Naive thymus-derived CD8-positive, alpha-beta T cell (primary cell): ENCODE data around the gene CNIH3. TPM values are rescaled to one million over a fixed set of nuclear protein-coding genes. Genes with fewer than 3 reads are reported as not detected.
"Not testable (repeated sequence)": the region's sequence is repeated elsewhere in the genome, so short reads cannot be mapped to it uniquely, and the experiment has no call there.

Experiments used
- ATAC-seq, 2 donors: fragments of 150-1000 bp; cut with Tn5 transposase in 1 of 2; sonication (Bioruptor Pico), chemical (Tn5 transposase) in 1 of 2; 1 replicate in 1 of 2; 2 replicates in 1 of 2; pipeline ENCODE4 v1.10.0; 2021; ENCODE audit warnings: mild to moderate bottlenecking in 2 of 2, moderate library complexity in 2 of 2
- POLR2A ChIA-PET: fragments of 350-600 bp; sonication (Branson Sonifier 250); formaldehyde crosslinking; loops from one replicate; lab custom pipeline; 2021; ENCODE audit warnings: antibody characterized with exemption; lab: Charles Lee
- DNase-seq, 10 donors: peaks; one replicate each; pipeline versions ENCODE4 v3.0.0 to v3.0.0-alpha.2; 2020 to 2022
- H3K27ac Mint-ChIP-seq, 10 donors: one replicate each; pipeline ENCODE4 v1.8.0; 2020 to 2022; ENCODE audit warnings: mild to moderate bottlenecking in 10 of 10, mixed read lengths in 10 of 10, moderate library complexity in 4 of 10, inconsistent platforms in 1 of 10
- H3K27me3 Mint-ChIP-seq, 5 donors: one replicate each; pipeline ENCODE4 v1.8.0; 2021 to 2022; ENCODE audit warnings: mixed read lengths in 5 of 5
- H3K36me3 Mint-ChIP-seq, 3 donors: one replicate each; pipeline ENCODE4 v1.8.0; 2020 to 2022; ENCODE audit warnings: mixed read lengths in 3 of 3, mild to moderate bottlenecking in 2 of 3, inconsistent platforms in 1 of 3
- H3K4me1 Mint-ChIP-seq, 4 donors: one replicate each; pipeline ENCODE4 v1.8.0; 2021 to 2022; ENCODE audit warnings: mixed read lengths in 4 of 4
- H3K4me3 Mint-ChIP-seq, 10 donors: one replicate each; pipeline ENCODE4 v1.8.0; 2020 to 2022; ENCODE audit warnings: mild to moderate bottlenecking in 10 of 10, mixed read lengths in 10 of 10, moderate library complexity in 6 of 10, inconsistent platforms in 1 of 10
- H3K9me3 Mint-ChIP-seq, 9 donors: one replicate each; pipeline ENCODE4 v1.8.0; 2020 to 2022; ENCODE audit warnings: mixed read lengths in 9 of 9, mild to moderate bottlenecking in 3 of 9, inconsistent platforms in 1 of 9, moderate library complexity in 1 of 9
- polyA plus RNA-seq, 3 donors: library from polyadenylated mRNA; unstranded; fragments of 300-500 nt; fragmentation: Illumina TruSeq; gene quantifications; one replicate each; pipeline ENCODE4 v1.2.3, GENCODE V29; 2021
- total RNA-seq, 8 experiments: library from RNA in 2 of 8; stranded (reverse) in 2 of 8; gene quantifications; one replicate each; pipeline ENCODE4 v1.2.3 and lab custom pipeline; 2021 to 2026

Gene CNIH3
- total RNA-seq (1 to 10 TPM; 2.8 to 3.6 TPM), polyA plus RNA-seq (1 to 10 TPM in 2 of 3 donors, under 1 TPM in 1; 0.98 to 1.5 (median 1.1) TPM), total RNA-seq (lab: John Stamatoyannopoulos, UW) (0.50 to 2.4 (median 1.6) reads per million in 6 experiments)

GRCh38 chr1:224615861-224616755, at the start of gene CNIH3:
CNIH3 (plus strand) TSS chr1:224616317; CDS start chr1:224617175, 858 bp downstream.
- Mint-ChIP-seq H3K36me3 (no peaks in the 10 kb centered on the region), H3K27me3 (peaks cover 23 to 55% (median 44%) of the 10 kb centered on the region in 5 donors), H3K4me1 (peaks cover 15 to 30% (median 24%) of the 10 kb centered on the region in 4 donors), H3K27ac (peak within 1 kb of the TSS in 2 of 10 donors; percentile 20 to 26), H3K9me3 (peaks cover 0 to 2% (median 0%) of the 10 kb centered on the region in 9 donors), H3K4me3 (peak within 1 kb of the TSS; percentile 62 to 90 (median 73))
- peak; percentile 63 to 67 for ATAC-seq
- POLR2A ChIA-PET, result no interaction called here
- peak in 4 of 10 donors; percentile 20 to 43 (median 26) for DNase-seq

- H3K27me3 Mint-ChIP-seq, ATAC-seq, POLR2A ChIA-PET, H3K27ac Mint-ChIP-seq, DNase-seq, H3K9me3 Mint-ChIP-seq, H3K4me3 Mint-ChIP-seq, H3K4me1 Mint-ChIP-seq, H3K36me3 Mint-ChIP-seq: not testable (repeated sequence)
Observed at GRCh38 chr1:224566492-224566891, 49.6 kb upstream of the CNIH3 start.

GRCh38 chr1:224569276-224569675, 46.8 kb upstream of the CNIH3 start:
- Mint-ChIP-seq H3K36me3 (peaks cover 0 to 9% (median 0%) of the 10 kb centered on the region in 3 donors), H3K27ac (no peak overlapping the region), H3K9me3 (peaks cover 0 to 3% (median 0%) of the 10 kb centered on the region in 9 donors), H3K4me3 (no peak overlapping the region), H3K27me3 (peaks cover 0 to 3% (median 3%) of the 10 kb centered on the region in 5 donors), H3K4me1 (no peaks in the 10 kb centered on the region)
- ATAC-seq (no peak), DNase-seq (no peak)
- POLR2A ChIA-PET, result no interaction called here

- H3K9me3 Mint-ChIP-seq, result peaks cover 3 to 15% (median 8%) of the 10 kb centered on the region in 9 donors
- ATAC-seq, POLR2A ChIA-PET, H3K27ac Mint-ChIP-seq, H3K4me1 Mint-ChIP-seq, H3K27me3 Mint-ChIP-seq, H3K4me3 Mint-ChIP-seq, DNase-seq: not testable (repeated sequence)
- peaks cover 0 to 20% (median 16%) of the 10 kb centered on the region in 3 donors for H3K36me3 Mint-ChIP-seq
Observed at GRCh38 chr1:224571975-224572374, 44.1 kb upstream of the CNIH3 start.

GRCh38 chr1:224579526-224579925, 36.6 kb upstream of the CNIH3 start:
- Mint-ChIP-seq H3K4me1 (no peaks in the 10 kb centered on the region), H3K27me3 (peaks cover 0 to 7% (median 3%) of the 10 kb centered on the region in 5 donors), H3K27ac (no peak overlapping the region), H3K4me3 (no peak overlapping the region), H3K9me3 (peaks cover 9 to 29% (median 15%) of the 10 kb centered on the region in 9 donors), H3K36me3 (peaks cover 0 to 24% (median 20%) of the 10 kb centered on the region in 3 donors)
- ATAC-seq (no peak), DNase-seq (no peak)
- POLR2A ChIA-PET, result no interaction called here

- Mint-ChIP-seq H3K27ac (no peak overlapping the region), H3K36me3 (peaks cover 0 to 24% (median 22%) of the 10 kb centered on the region in 3 donors), H3K27me3 (peaks cover 0 to 7% (median 3%) of the 10 kb centered on the region in 5 donors), H3K4me1 (no peaks in the 10 kb centered on the region), H3K9me3 (peaks cover 9 to 29% (median 15%) of the 10 kb centered on the region in 9 donors), H3K4me3 (no peak overlapping the region)
- DNase-seq (no peak), ATAC-seq (no peak)
- POLR2A ChIA-PET, result no interaction called here
Observed at GRCh38 chr1:224580006-224580405, 36.1 kb upstream of the CNIH3 start.

- Mint-ChIP-seq H3K4me3 (no peak overlapping the region), H3K27me3 (peaks cover 0 to 5% (median 2%) of the 10 kb centered on the region in 5 donors), H3K36me3 (peaks cover 0 to 11% (median 7%) of the 10 kb centered on the region in 3 donors), H3K27ac (no peak overlapping the region), H3K9me3 (peaks cover under 1 to 14% (median 7%) of the 10 kb centered on the region in 9 donors), H3K4me1 (no peaks in the 10 kb centered on the region)
- no peak for DNase-seq
- POLR2A ChIA-PET, result no interaction called here
- ATAC-seq, result no peak
Observed at GRCh38 chr1:224582041-224582440, 34.1 kb upstream of the CNIH3 start.

GRCh38 chr1:224583774-224584173, 32.3 kb upstream of the CNIH3 start:
- POLR2A ChIA-PET, result no interaction called here
- peaks cover 0 to 5% (median 0%) of the 10 kb centered on the region in 5 donors for H3K27me3 Mint-ChIP-seq
- H3K27ac Mint-ChIP-seq, result no peak overlapping the region
- peaks cover 0 to 7% (median 0%) of the 10 kb centered on the region in 9 donors for H3K9me3 Mint-ChIP-seq
- no peak for DNase-seq
- H3K36me3 Mint-ChIP-seq, result peaks cover 0 to 16% (median 0%) of the 10 kb centered on the region in 3 donors
- H3K4me3 Mint-ChIP-seq, result no peak overlapping the region
- no peak for ATAC-seq
- no peaks in the 10 kb centered on the region for H3K4me1 Mint-ChIP-seq

- ATAC-seq, result no peak
- no peak overlapping the region for H3K27ac Mint-ChIP-seq
- POLR2A ChIA-PET, result no interaction called here
- H3K4me3 Mint-ChIP-seq, result no peak overlapping the region
- H3K4me1 Mint-ChIP-seq, result no peaks in the 10 kb centered on the region
- H3K27me3 Mint-ChIP-seq, result no peaks in the 10 kb centered on the region
- peaks cover 0 to 8% (median 1%) of the 10 kb centered on the region in 9 donors for H3K9me3 Mint-ChIP-seq
- H3K36me3 Mint-ChIP-seq, result peaks cover 0 to 23% (median 0%) of the 10 kb centered on the region in 3 donors
- no peak for DNase-seq
Observed at GRCh38 chr1:224585051-224585450, 31.1 kb upstream of the CNIH3 start.

- no peak for ATAC-seq
- Mint-ChIP-seq H3K27me3 (peaks cover 0 to 2% (median 0%) of the 10 kb centered on the region in 5 donors), H3K9me3 (peaks cover 0 to 11% (median 2%) of the 10 kb centered on the region in 9 donors), H3K36me3 (peaks cover 0 to 26% (median 0%) of the 10 kb centered on the region in 3 donors), H3K4me1 (peaks cover 0 to under 1% (median under 1%) of the 10 kb centered on the region in 4 donors), H3K4me3 (no peak overlapping the region), H3K27ac (peak overlapping the region in 1 of 10 donors; percentile 53)
- POLR2A ChIA-PET, result no interaction called here
- DNase-seq, result no peak
Observed at GRCh38 chr1:224587051-224587450, 29.1 kb upstream of the CNIH3 start.

GRCh38 chr1:224588515-224588914, 27.6 kb upstream of the CNIH3 start:
- POLR2A ChIA-PET, result no interaction called here

GRCh38 chr1:224589006-224589405, 27.1 kb upstream of the CNIH3 start:
- Mint-ChIP-seq H3K4me1 (peaks cover 0 to 11% (median 1%) of the 10 kb centered on the region in 4 donors), H3K27ac (no peak overlapping the region), H3K9me3 (peaks cover 0 to 11% (median 2%) of the 10 kb centered on the region in 9 donors), H3K27me3 (peaks cover 0 to 4% (median 0%) of the 10 kb centered on the region in 5 donors), H3K4me3 (no peak overlapping the region), H3K36me3 (peaks cover 0 to 23% (median 0%) of the 10 kb centered on the region in 3 donors)
- DNase-seq (no peak), ATAC-seq (no peak)
- POLR2A ChIA-PET, result no interaction called here

More at GRCh38 chr1:224588515-224588914, 27.6 kb upstream of the CNIH3 start:
- DNase-seq, result no peak
- H3K9me3 Mint-ChIP-seq, result peaks cover 0 to 11% (median 2%) of the 10 kb centered on the region in 9 donors
- H3K27ac Mint-ChIP-seq, result no peak overlapping the region
- no peak for ATAC-seq
- peaks cover 0 to 4% (median 0%) of the 10 kb centered on the region in 5 donors for H3K27me3 Mint-ChIP-seq
- H3K4me1 Mint-ChIP-seq, result peaks cover 0 to 11% (median 1%) of the 10 kb centered on the region in 4 donors
- peaks cover 0 to 23% (median 0%) of the 10 kb centered on the region in 3 donors for H3K36me3 Mint-ChIP-seq
- no peak overlapping the region for H3K4me3 Mint-ChIP-seq
